Natural killer cell treated with Interleukin-12 subunit alpha and Interleukin-12 subunit beta and Interleukin-15 and Interleukin-18, amount 100 ng/mL, for 72 hours (primary cell): Measurements from ENCODE around the gene GABRG2. TPM values are rescaled to one million over a fixed set of nuclear protein-coding genes. Genes with fewer than 3 reads are reported as not detected.

Experiments
- ATAC-seq, 2 donors: fragments of 150-1000 bp; cut with Tn5 transposase in 1 of 2; sonication (Bioruptor Pico), chemical (Tn5 transposase) in 1 of 2; 2 replicates each; pipeline ENCODE4 v1.10.0; 2021
- DNase-seq: peaks from one replicate; pipeline ENCODE4 v3.0.0; 2022; ENCODE audit warnings: low spot score
- H3K27ac Mint-ChIP-seq, 2 donors: 1 replicate in 1 of 2; 2 replicates in 1 of 2; pipeline ENCODE4 v1.8.0; 2022; ENCODE audit warnings: mixed read lengths in 2 of 2, mild to moderate bottlenecking in 1 of 2, moderate library complexity in 1 of 2
- H3K27me3 Mint-ChIP-seq, 2 donors: 1 replicate in 1 of 2; 2 replicates in 1 of 2; pipeline ENCODE4 v1.8.0; 2022; ENCODE audit warnings: mixed read lengths in 2 of 2
- H3K36me3 Mint-ChIP-seq: one replicate; pipeline ENCODE4 v1.8.0; 2022; ENCODE audit warnings: mixed read lengths
- H3K4me1 Mint-ChIP-seq, 2 donors: 1 replicate in 1 of 2; 2 replicates in 1 of 2; pipeline ENCODE4 v1.8.0; 2022; ENCODE audit warnings: low read depth in 2 of 2, mixed read lengths in 2 of 2, mild to moderate bottlenecking in 1 of 2
- H3K4me3 Mint-ChIP-seq: one replicate; pipeline ENCODE4 v1.8.0; 2022; ENCODE audit warnings: mixed read lengths
- H3K9me3 Mint-ChIP-seq: 2 replicates; pipeline ENCODE4 v1.8.0; 2022; ENCODE audit warnings: mixed read lengths
- total RNA-seq, 2 donors: library from RNA; stranded (reverse); gene quantifications; one replicate each; pipeline ENCODE4 v1.2.3, GENCODE V29; 2022

GABRG2 gene
- total RNA-seq, 2 donors from 2014 or later, result 1.6 TPM; not detected in 1

- H3K9me3 Mint-ChIP-seq, result peaks cover 13% of the 10 kb centered on the region
- H3K27ac Mint-ChIP-seq, result no peak overlapping the region
- H3K27me3 Mint-ChIP-seq, result no peaks in the 10 kb centered on the region
- ATAC-seq, result no peak
- no peak overlapping the region for H3K4me3 Mint-ChIP-seq
- no peaks in the 10 kb centered on the region for H3K36me3 Mint-ChIP-seq
- H3K4me1 Mint-ChIP-seq, result no peaks in the 10 kb centered on the region
- DNase-seq, result no peak
These were observed 60.5 kb downstream of the GABRG2 start for GRCh38 chr5:162128117-162128516.

GRCh38 chr5:162132348-162132747 lies 64.8 kb downstream of the GABRG2 start:
- no peak for DNase-seq
- Mint-ChIP-seq H3K27me3 (no peaks in the 10 kb centered on the region), H3K9me3 (peaks cover 14% of the 10 kb centered on the region), H3K4me1 (no peaks in the 10 kb centered on the region), H3K27ac (no peak overlapping the region), H3K36me3 (peaks cover 6% of the 10 kb centered on the region), H3K4me3 (no peak overlapping the region)
- ATAC-seq, result no peak

GRCh38 chr5:162139190-162139589 lies 71.6 kb downstream of the GABRG2 start:
- Mint-ChIP-seq H3K36me3 (peaks cover 10% of the 10 kb centered on the region), H3K4me1 (no peaks in the 10 kb centered on the region), H3K9me3 (peaks cover 7% of the 10 kb centered on the region), H3K4me3 (no peak overlapping the region), H3K27ac (no peak overlapping the region), H3K27me3 (no peaks in the 10 kb centered on the region)
- ATAC-seq (no peak), DNase-seq (no peak)

- no peak for ATAC-seq
- no peaks in the 10 kb centered on the region for H3K36me3 Mint-ChIP-seq
- H3K9me3 Mint-ChIP-seq, result peaks cover 23% of the 10 kb centered on the region
- H3K4me3 Mint-ChIP-seq, result no peak overlapping the region
- H3K27ac Mint-ChIP-seq, result no peak overlapping the region
- no peaks in the 10 kb centered on the region for H3K27me3 Mint-ChIP-seq
- no peaks in the 10 kb centered on the region for H3K4me1 Mint-ChIP-seq
- no peak for DNase-seq
These were observed 86.7 kb downstream of the GABRG2 start for GRCh38 chr5:162154242-162154641.

GRCh38 chr5:162160401-162160800 lies 92.8 kb downstream of the GABRG2 start:
- ATAC-seq, result no peak
- Mint-ChIP-seq H3K36me3 (no peaks in the 10 kb centered on the region), H3K9me3 (peaks cover 17% of the 10 kb centered on the region), H3K4me1 (no peaks in the 10 kb centered on the region), H3K4me3 (no peak overlapping the region), H3K27me3 (no peaks in the 10 kb centered on the region), H3K27ac (no peak overlapping the region)
- no peak for DNase-seq

- Mint-ChIP-seq H3K4me3 (no peak overlapping the region), H3K27me3 (no peaks in the 10 kb centered on the region), H3K27ac (no peak overlapping the region), H3K9me3 (peaks cover 13% of the 10 kb centered on the region), H3K36me3 (peaks cover 7% of the 10 kb centered on the region), H3K4me1 (no peaks in the 10 kb centered on the region)
- no peak for ATAC-seq
- no peak for DNase-seq
These were observed 96.1 kb downstream of the GABRG2 start for GRCh38 chr5:162163663-162164062.

- no peak for ATAC-seq
- Mint-ChIP-seq H3K27ac (no peak overlapping the region), H3K27me3 (no peaks in the 10 kb centered on the region), H3K9me3 (peaks cover 13% of the 10 kb centered on the region), H3K4me1 (no peaks in the 10 kb centered on the region), H3K4me3 (no peak overlapping the region), H3K36me3 (no peaks in the 10 kb centered on the region)
- DNase-seq, result no peak
These were observed 106.9 kb downstream of the GABRG2 start for GRCh38 chr5:162174358-162174974.

GRCh38 chr5:162187371-162187770 lies 119.8 kb downstream of the GABRG2 start:
- Mint-ChIP-seq H3K4me3 (no peak overlapping the region), H3K36me3 (peaks cover 5% of the 10 kb centered on the region), H3K27me3 (no peaks in the 10 kb centered on the region), H3K27ac (no peak overlapping the region), H3K4me1 (no peaks in the 10 kb centered on the region), H3K9me3 (peaks cover 11% of the 10 kb centered on the region)
- DNase-seq (no peak), ATAC-seq (no peak)

GRCh38 chr5:162189719-162190118 lies 122.1 kb downstream of the GABRG2 start:
- H3K4me3 Mint-ChIP-seq, result no peak overlapping the region
- H3K27me3 Mint-ChIP-seq, result no peaks in the 10 kb centered on the region
- H3K4me1 Mint-ChIP-seq, result no peaks in the 10 kb centered on the region
- no peak for ATAC-seq
- peaks cover 5% of the 10 kb centered on the region for H3K36me3 Mint-ChIP-seq
- peaks cover 11% of the 10 kb centered on the region for H3K9me3 Mint-ChIP-seq
- H3K27ac Mint-ChIP-seq, result no peak overlapping the region
- no peak for DNase-seq

- Mint-ChIP-seq H3K27me3 (no peaks in the 10 kb centered on the region), H3K9me3 (peaks cover 5% of the 10 kb centered on the region), H3K4me3 (no peak overlapping the region), H3K4me1 (no peaks in the 10 kb centered on the region), H3K27ac (no peak overlapping the region), H3K36me3 (peaks cover 5% of the 10 kb centered on the region)
- DNase-seq (no peak), ATAC-seq (no peak)
These were observed 125.4 kb downstream of the GABRG2 start for GRCh38 chr5:162193012-162193411.

- H3K27me3 Mint-ChIP-seq, result no peaks in the 10 kb centered on the region
- H3K36me3 Mint-ChIP-seq, result no peaks in the 10 kb centered on the region
- H3K9me3 Mint-ChIP-seq, result no peaks in the 10 kb centered on the region
- ATAC-seq (no peak), DNase-seq (no peak)
- H3K27ac Mint-ChIP-seq, result no peak overlapping the region
- H3K4me1 Mint-ChIP-seq, result no peaks in the 10 kb centered on the region
- H3K4me3 Mint-ChIP-seq, result no peak overlapping the region
These were observed 128.8 kb downstream of the GABRG2 start for GRCh38 chr5:162196351-162196750.

- DNase-seq (no peak), ATAC-seq (no peak)
- no peaks in the 10 kb centered on the region for H3K36me3 Mint-ChIP-seq
- no peak overlapping the region for H3K4me3 Mint-ChIP-seq
- no peak overlapping the region for H3K27ac Mint-ChIP-seq
- no peaks in the 10 kb centered on the region for H3K27me3 Mint-ChIP-seq
- H3K4me1 Mint-ChIP-seq, result no peaks in the 10 kb centered on the region
- no peaks in the 10 kb centered on the region for H3K9me3 Mint-ChIP-seq
These were observed 134.8 kb downstream of the GABRG2 start for GRCh38 chr5:162202285-162202880.
